GM19193 (cell line): ENCODE measurements around the gene ARHGAP8.

Experiments
- POLR2A ChIP-seq: IDR thresholded peaks from 4 replicates; pipeline ENCODE4 v1.6.1; 2011; ENCODE audit not compliant: insufficient read depth, insufficient read length; ENCODE audit errors: extremely low read depth

Gene ARHGAP8

GRCh38 chr22:44795701-44796630 lies 43.6 kb downstream of the ARHGAP8 start:
- TF ChIP-seq POLR2A, result no peak

GRCh38 chr22:44797181-44797725 lies 44.9 kb downstream of the ARHGAP8 start:
- TF ChIP-seq POLR2A, result no peak

GRCh38 chr22:44799077-44799945 lies 46.9 kb downstream of the ARHGAP8 start:
- no peak for TF ChIP-seq POLR2A

GRCh38 chr22:44801476-44801875 lies 49.1 kb downstream of the ARHGAP8 start:
- no peak for TF ChIP-seq POLR2A

- no peak for TF ChIP-seq POLR2A
Measured at GRCh38 chr22:44802071-44802700, 49.8 kb downstream of the ARHGAP8 start.

- TF ChIP-seq POLR2A, result no peak
Measured at GRCh38 chr22:44802956-44803355, 50.6 kb downstream of the ARHGAP8 start.

GRCh38 chr22:44804327-44804726 lies 52.0 kb downstream of the ARHGAP8 start:
- TF ChIP-seq POLR2A, result no peak

GRCh38 chr22:44805711-44806110 lies 53.3 kb downstream of the ARHGAP8 start:
- TF ChIP-seq POLR2A, result no peak

GRCh38 chr22:44807232-44807631 lies 54.9 kb downstream of the ARHGAP8 start:
- no peak for TF ChIP-seq POLR2A

GRCh38 chr22:44807915-44808690 lies 55.7 kb downstream of the ARHGAP8 start:
- TF ChIP-seq POLR2A, result no peak

- TF ChIP-seq POLR2A, result no peak
Measured at GRCh38 chr22:44809456-44809855, 57.1 kb downstream of the ARHGAP8 start.

- TF ChIP-seq POLR2A, result no peak
Measured at GRCh38 chr22:44811141-44811540, 58.8 kb downstream of the ARHGAP8 start.

GRCh38 chr22:44813416-44813815 lies 61.0 kb downstream of the ARHGAP8 start:
- no peak for TF ChIP-seq POLR2A

GRCh38 chr22:44814266-44815098 lies 62.1 kb downstream of the ARHGAP8 start:
- no peak for TF ChIP-seq POLR2A
